Endometrium (tissue), 2 donors: ENCODE results near the gene ATL3.
"Not testable (repeated sequence)": the region's sequence is repeated elsewhere in the genome, so short reads cannot be mapped to it uniquely, and the experiment has no call there.

Experiments
- FAIRE-seq: peaks from 2 replicates; lab custom pipeline; 2012; peaks lifted over from hg19 to GRCh38; lab: Jason Lieb, UNC
- donor health status: control.
- donor health status: control.

Gene ATL3

GRCh38 chr11:63586451-63587166 lies 84.6 kb downstream of the ATL3 start:
- no peak for FAIRE-seq

- no peak for FAIRE-seq
Observed at GRCh38 chr11:63583357-63583677, 87.9 kb downstream of the ATL3 start.

DNA sequence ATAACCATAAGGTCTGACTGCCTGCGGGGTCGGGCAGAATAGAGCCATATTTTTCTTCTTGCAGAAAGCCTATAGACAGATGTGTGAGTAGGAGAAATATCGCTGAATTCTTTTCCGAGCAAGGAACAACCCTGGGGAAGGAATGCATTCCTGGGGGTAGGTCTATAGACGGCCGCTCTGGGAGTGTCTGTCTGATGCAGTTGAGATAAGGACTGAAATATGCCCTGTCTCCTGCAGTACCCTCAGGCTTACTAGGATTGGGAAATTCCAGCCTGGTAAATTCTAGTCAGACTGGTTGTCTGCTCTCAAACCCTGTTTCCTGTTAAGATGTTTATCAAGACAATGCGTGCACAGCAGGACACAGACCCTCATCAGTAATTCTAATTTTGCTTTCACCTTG lies 90.0 kb downstream of the ATL3 start:
- not testable (repeated sequence) for FAIRE-seq

- not testable (repeated sequence) for FAIRE-seq
Observed at GRCh38 chr11:63578882-63579281, 92.3 kb downstream of the ATL3 start.

DNA sequence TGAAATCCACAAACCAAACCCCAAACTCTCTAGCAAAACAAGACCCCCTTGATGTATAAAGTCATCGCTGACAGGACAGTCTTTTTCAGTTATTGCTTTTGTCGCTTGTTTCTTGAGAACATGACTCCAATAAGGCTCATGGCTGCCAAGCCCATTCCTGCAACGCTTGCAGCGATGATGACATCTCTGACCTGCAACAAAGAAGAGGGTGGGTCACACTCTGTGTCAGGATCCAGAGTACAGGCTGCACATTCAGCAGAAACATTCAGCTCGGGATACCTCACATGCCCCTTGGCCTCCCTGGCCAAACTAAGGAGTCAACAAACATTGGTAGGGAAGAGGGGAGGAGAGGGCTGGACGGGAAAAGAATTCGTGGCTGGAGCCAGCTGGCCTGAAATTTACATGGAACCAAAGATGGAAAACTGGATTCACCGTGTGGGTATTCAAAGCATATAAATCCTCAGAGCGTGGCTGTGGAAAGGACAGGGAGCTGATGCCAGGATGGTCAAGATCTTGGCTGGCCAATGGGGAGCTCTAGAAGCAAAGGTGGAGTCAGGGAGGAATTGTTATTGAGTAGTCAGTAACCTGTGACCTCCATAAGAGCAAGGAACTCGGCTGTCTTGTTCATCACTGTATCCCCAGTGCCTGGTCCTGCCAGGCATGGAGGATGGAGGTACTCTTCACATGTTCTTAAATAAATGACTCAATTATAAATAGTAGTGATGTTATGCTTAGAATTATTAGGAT lies 96.1 kb downstream of the ATL3 start:
- FAIRE-seq, result no peak
